HG03520 (cell line): Measurements from ENCODE around the gene TMEM179.
"Not testable (repeated sequence)": the region's sequence is repeated elsewhere in the genome, so short reads cannot be mapped to it uniquely, and the experiment has no call there.

Source experiments
- ATAC-seq: cut with Tn5 transposase; IDR thresholded peaks from one replicate; pipeline ENCODE4 v1.9.1; 2021; ENCODE audit warnings: mild to moderate bottlenecking, moderate library complexity; ENCODE audit not compliant: unreplicated experiment

Gene TMEM179

GRCh38 chr14:104638190-104638589 is 33.6 kb upstream of the TMEM179 start:
- ATAC-seq: no peak

- ATAC-seq: no peak
Observed at GRCh38 chr14:104637546-104638003, 33.0 kb upstream of the TMEM179 start.

GRCh38 chr14:104636846-104637545 is 32.4 kb upstream of the TMEM179 start:
- ATAC-seq: not testable (repeated sequence)

- no peak for ATAC-seq
Observed at GRCh38 chr14:104636131-104636530, 31.6 kb upstream of the TMEM179 start.

GRCh38 chr14:104635717-104636116 is 31.1 kb upstream of the TMEM179 start:
- no peak for ATAC-seq

- ATAC-seq: no peak
Observed at GRCh38 chr14:104634886-104635570, 30.5 kb upstream of the TMEM179 start.

GRCh38 chr14:104634138-104634760 is 29.7 kb upstream of the TMEM179 start:
- no peak for ATAC-seq

GRCh38 chr14:104633276-104634137 is 28.9 kb upstream of the TMEM179 start:
- no peak for ATAC-seq

- ATAC-seq: no peak
Observed at GRCh38 chr14:104632781-104633180, 28.2 kb upstream of the TMEM179 start.

GRCh38 chr14:104624939-104625338 is 20.4 kb upstream of the TMEM179 start:
- no peak for ATAC-seq

GRCh38 chr14:104614126-104614812 is 9.7 kb upstream of the TMEM179 start:
- no peak for ATAC-seq

- no peak for ATAC-seq
Observed at GRCh38 chr14:104611881-104612280, 7.3 kb upstream of the TMEM179 start.

GRCh38 chr14:104610749-104611310 is 6.3 kb upstream of the TMEM179 start:
- ATAC-seq: no peak

- no peak for ATAC-seq
Observed at GRCh38 chr14:104609666-104610065, 5.1 kb upstream of the TMEM179 start.

GRCh38 chr14:104603711-104604401 is 716 bp downstream of the TMEM179 start:
- no peak for ATAC-seq

GRCh38 chr14:104602933-104603325 is 1.6 kb downstream of the TMEM179 start:
- ATAC-seq: no peak

GRCh38 chr14:104602315-104602932 is 2.1 kb downstream of the TMEM179 start:
- no peak for ATAC-seq

- ATAC-seq: no peak
Observed at GRCh38 chr14:104601786-104602185, 2.8 kb downstream of the TMEM179 start.

- ATAC-seq: no peak
Observed at GRCh38 chr14:104600805-104601204, 3.8 kb downstream of the TMEM179 start.
